Measurements from ENCODE around the gene SGF29. TPM values are rescaled to one million over a fixed set of nuclear protein-coding genes. Genes with fewer than 3 reads are reported as not detected.

Gene SGF29
- total and polyA plus RNA-seq, 2 experiments from 2014 or later: 10.0 to 17.6 TPM

DNA sequence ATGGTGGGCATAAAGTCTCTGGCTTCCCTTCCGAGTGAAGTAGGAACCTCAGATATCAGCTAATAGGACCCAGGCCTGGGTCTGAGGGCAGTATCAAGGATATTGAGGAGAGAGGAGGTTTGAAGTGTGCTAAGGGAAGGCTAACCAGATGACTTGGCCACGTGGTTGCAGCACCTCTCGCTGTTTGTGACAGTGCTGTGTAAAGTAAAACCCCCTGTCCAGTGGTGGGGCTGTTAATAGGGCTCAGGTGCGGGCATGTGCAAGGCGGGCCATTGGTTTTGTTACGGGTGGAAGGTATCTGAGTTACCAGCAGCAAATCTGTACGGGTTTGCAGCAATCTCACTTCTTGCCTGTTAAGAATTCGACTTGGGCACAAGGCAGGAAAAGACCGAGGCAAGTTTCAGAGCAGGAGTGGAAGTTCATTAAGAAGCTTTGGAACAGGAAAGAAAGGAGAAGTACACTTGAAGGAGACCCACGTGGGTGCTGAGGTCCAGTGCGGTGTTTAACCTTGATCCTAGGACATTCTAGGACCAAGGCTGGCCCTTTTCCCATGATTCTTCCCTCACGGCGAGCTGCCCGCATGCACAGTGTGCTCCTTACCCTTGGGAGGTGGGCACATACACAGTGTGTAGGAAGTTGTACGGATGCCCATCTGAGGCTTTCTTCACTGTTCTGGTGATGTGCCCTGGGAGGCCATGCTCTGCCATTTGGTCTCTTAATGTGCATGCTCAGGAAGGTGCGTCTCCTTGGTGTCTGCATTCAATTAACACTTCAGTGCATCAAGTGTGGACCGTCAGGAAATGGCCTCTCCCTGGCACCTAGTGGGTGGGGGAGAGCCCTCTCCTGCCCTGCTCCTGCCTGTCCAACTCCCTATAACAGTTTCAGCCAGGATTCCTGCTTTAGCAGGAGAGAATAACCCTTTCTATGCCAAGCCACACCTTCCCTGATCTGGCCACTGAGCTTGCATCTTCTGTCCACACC is 20.3 kb downstream of the SGF29 start (continued):
- no peak for TF ChIP-seq JUNB (IDR thresholded peaks at IDR 0.05; ENCODE audit: unreplicated experiment)

DNA sequence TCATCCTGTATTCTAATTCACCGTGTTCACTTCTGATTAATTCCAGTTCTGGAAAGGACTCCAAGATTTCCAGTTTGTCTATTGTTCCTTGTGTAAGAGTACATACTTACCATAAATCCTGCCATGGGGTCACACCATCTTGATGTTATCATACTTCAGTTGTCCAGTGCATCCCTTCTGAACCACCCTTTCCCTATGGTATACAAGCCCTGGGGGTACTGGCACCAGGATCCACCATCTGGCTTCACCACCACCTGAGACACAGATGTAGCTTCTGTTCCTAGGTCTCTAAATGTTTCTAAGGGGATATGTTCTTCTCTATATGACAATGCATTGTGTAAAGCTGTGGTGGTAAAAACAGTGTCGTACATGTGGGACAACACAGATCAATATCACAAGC is 21.2 kb downstream of the SGF29 start:
- Mint-ChIP-seq H3K27ac (no peak overlapping the region), H3K27me3 (ENCODE audit: insufficient read depth, low read depth, poor library complexity) (peaks cover 9% of the 10 kb centered on the region), H3K4me3 (no peak overlapping the region; the same call in 2 of the 3 replicates), H3K36me3 (ENCODE audit: low read depth) (no peaks in the 10 kb centered on the region; the same call in 2 of the 3 replicates), H3K9me3 (no peaks in the 10 kb centered on the region), H3K4me1 (peaks cover 30% of the 10 kb centered on the region)
- Histone ChIP-seq H3K79me2 (replicated peaks; ENCODE audit: insufficient read depth) (no peaks in the 10 kb centered on the region), H3K4me3 (no peak overlapping the region), H3K36me3 (ENCODE audit: insufficient read depth) (no peaks in the 10 kb centered on the region), H3K9me2 (ENCODE audit: insufficient read depth) (0 out of 2 replicates have a peak, but pooled peaks cover 2% of the 10 kb centered on the region), H4K20me1 (replicated peaks; ENCODE audit: insufficient read depth) (no peaks in the 10 kb centered on the region; the same call in 1 of the 2 replicates), H3K4me1 (ENCODE audit: insufficient read depth) (peaks cover 6% of the 10 kb centered on the region), H3F3A (replicated peaks; ENCODE audit: low read depth) (no peaks in the 10 kb centered on the region), H3K27me3 (ENCODE audit: insufficient read depth) (no peaks in the 10 kb centered on the region), H2AFZ (no peak overlapping the region), H3K4me2 (no peak overlapping the region), H3K27ac (ENCODE audit: low read depth) (no peak overlapping the region)
- no peak for TF ChIP-seq NANOG (IDR thresholded peaks at IDR 0.05; ENCODE audit: borderline replicate concordance)
- TF ChIP-seq, protein P1, sequence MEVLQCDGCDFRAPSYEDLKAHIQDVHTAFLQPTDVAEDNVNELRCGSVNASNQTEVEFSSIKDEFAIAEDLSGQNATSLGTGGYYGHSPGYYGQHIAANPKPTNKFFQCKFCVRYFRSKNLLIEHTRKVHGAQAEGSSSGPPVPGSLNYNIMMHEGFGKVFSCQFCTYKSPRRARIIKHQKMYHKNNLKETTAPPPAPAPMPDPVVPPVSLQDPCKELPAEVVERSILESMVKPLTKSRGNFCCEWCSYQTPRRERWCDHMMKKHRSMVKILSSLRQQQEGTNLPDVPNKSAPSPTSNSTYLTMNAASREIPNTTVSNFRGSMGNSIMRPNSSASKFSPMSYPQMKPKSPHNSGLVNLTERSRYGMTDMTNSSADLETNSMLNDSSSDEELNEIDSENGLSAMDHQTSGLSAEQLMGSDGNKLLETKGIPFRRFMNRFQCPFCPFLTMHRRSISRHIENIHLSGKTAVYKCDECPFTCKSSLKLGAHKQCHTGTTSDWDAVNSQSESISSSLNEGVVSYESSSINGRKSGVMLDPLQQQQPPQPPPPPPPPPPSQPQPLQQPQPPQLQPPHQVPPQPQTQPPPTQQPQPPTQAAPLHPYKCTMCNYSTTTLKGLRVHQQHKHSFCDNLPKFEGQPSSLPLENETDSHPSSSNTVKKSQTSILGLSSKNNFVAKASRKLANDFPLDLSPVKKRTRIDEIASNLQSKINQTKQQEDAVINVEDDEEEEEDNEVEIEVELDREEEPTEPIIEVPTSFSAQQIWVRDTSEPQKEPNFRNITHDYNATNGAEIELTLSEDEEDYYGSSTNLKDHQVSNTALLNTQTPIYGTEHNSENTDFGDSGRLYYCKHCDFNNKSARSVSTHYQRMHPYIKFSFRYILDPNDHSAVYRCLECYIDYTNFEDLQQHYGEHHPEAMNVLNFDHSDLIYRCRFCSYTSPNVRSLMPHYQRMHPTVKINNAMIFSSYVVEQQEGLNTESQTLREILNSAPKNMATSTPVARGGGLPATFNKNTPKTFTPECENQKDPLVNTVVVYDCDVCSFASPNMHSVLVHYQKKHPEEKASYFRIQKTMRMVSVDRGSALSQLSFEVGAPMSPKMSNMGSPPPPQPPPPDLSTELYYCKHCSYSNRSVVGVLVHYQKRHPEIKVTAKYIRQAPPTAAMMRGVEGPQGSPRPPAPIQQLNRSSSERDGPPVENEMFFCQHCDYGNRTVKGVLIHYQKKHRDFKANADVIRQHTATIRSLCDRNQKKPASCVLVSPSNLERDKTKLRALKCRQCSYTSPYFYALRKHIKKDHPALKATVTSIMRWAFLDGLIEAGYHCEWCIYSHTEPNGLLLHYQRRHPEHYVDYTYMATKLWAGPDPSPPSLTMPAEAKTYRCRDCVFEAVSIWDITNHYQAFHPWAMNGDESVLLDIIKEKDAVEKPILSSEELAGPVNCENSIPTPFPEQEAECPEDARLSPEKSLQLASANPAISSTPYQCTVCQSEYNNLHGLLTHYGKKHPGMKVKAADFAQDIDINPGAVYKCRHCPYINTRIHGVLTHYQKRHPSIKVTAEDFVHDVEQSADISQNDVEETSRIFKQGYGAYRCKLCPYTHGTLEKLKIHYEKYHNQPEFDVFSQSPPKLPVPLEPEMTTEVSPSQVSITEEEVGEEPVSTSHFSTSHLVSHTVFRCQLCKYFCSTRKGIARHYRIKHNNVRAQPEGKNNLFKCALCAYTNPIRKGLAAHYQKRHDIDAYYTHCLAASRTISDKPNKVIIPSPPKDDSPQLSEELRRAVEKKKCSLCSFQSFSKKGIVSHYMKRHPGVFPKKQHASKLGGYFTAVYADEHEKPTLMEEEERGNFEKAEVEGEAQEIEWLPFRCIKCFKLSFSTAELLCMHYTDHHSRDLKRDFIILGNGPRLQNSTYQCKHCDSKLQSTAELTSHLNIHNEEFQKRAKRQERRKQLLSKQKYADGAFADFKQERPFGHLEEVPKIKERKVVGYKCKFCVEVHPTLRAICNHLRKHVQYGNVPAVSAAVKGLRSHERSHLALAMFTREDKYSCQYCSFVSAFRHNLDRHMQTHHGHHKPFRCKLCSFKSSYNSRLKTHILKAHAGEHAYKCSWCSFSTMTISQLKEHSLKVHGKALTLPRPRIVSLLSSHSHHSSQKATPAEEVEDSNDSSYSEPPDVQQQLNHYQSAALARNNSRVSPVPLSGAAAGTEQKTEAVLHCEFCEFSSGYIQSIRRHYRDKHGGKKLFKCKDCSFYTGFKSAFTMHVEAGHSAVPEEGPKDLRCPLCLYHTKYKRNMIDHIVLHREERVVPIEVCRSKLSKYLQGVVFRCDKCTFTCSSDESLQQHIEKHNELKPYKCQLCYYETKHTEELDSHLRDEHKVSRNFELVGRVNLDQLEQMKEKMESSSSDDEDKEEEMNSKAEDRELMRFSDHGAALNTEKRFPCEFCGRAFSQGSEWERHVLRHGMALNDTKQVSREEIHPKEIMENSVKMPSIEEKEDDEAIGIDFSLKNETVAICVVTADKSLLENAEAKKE (CRISPR knock-in tag; IDR thresholded peaks at IDR 0.05): no peak
- TF ChIP-seq, protein P2, sequence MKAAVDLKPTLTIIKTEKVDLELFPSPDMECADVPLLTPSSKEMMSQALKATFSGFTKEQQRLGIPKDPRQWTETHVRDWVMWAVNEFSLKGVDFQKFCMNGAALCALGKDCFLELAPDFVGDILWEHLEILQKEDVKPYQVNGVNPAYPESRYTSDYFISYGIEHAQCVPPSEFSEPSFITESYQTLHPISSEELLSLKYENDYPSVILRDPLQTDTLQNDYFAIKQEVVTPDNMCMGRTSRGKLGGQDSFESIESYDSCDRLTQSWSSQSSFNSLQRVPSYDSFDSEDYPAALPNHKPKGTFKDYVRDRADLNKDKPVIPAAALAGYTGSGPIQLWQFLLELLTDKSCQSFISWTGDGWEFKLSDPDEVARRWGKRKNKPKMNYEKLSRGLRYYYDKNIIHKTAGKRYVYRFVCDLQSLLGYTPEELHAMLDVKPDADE (IDR thresholded peaks at IDR 0.05): no peak
- DNase-seq (ENCODE audit: low spot score) (no peak), ATAC-seq (no peak)

Measured in GM23338 (cell line).